ENCODE results near the gene FOLH1.
A peak's percentile ranks its signal among the peaks of the same experiment; 100 is the strongest.

- TF ChIP-seq TAF1 (conservative IDR thresholded peaks at IDR 0.05), result no peak
- TF ChIP-seq YY1 (IDR thresholded peaks at IDR 0.05), result peak; percentile 47
- TF ChIP-seq CTCF (IDR thresholded peaks at IDR 0.05; ENCODE audit: low read depth, low read length, missing input control), result no peak
- TF ChIP-seq RXRA (IDR thresholded peaks at IDR 0.05), result no peak
- no peak for TF ChIP-seq GABPA (IDR thresholded peaks at IDR 0.05 in 1 of 2, conservative IDR thresholded peaks at IDR 0.05 in 1 of 2)
- no peak for TF ChIP-seq EGR1 (IDR thresholded peaks at IDR 0.05; ENCODE audit: low read depth in 2 of 2)
- TF ChIP-seq FOXA1 (IDR thresholded peaks at IDR 0.05), result no peak
These were observed 6.0 kb downstream of the FOLH1 start for GRCh38 chr11:49202287-49202976.

Data from liver (tissue), 3 donors.